Neuronal stem cell (in vitro differentiated cells): ENCODE results near the gene PDZD2.

Experiments
- DNase-seq: peaks from one replicate; pipeline ENCODE4 v3.0.0-alpha.2; 2013; ENCODE audit warnings: low spot score
- H2AFZ ChIP-seq: one replicate; pipeline ENCODE4 v1.6.1; 2013; ENCODE audit warnings: mild to moderate bottlenecking, low read length, inconsistent platforms
- H2AK5ac ChIP-seq: 2 replicates; pipeline ENCODE4 v1.6.1; 2013; ENCODE audit warnings: low read depth, mild to moderate bottlenecking, inconsistent platforms, low read length, moderate library complexity, mixed read lengths
- H2BK120ac ChIP-seq: 2 replicates; pipeline ENCODE4 v1.6.1; 2013; ENCODE audit warnings: low read depth, mild to moderate bottlenecking, inconsistent platforms, low read length, moderate library complexity, mixed read lengths
- H2BK12ac ChIP-seq: one replicate; pipeline ENCODE4 v1.6.1; 2013; ENCODE audit warnings: low read length, inconsistent platforms
- H2BK15ac ChIP-seq: 2 replicates; pipeline ENCODE4 v1.6.1; 2013; ENCODE audit warnings: mild to moderate bottlenecking, low read length, inconsistent platforms, mixed read lengths
- H2BK5ac ChIP-seq: one replicate; pipeline ENCODE4 v1.6.1; 2013; ENCODE audit warnings: inconsistent platforms, mild to moderate bottlenecking, low read length, moderate library complexity
- H3K14ac ChIP-seq: one replicate; pipeline ENCODE4 v1.6.1; 2013; ENCODE audit warnings: low read length, inconsistent platforms
- H3K18ac ChIP-seq: 2 replicates; pipeline ENCODE4 v1.6.1; 2013; ENCODE audit warnings: low read length, inconsistent platforms
- H3K23ac ChIP-seq: 2 replicates; pipeline ENCODE4 v1.6.1; 2013; ENCODE audit warnings: low read depth, mild to moderate bottlenecking, mixed read lengths, low read length, inconsistent platforms; ENCODE audit not compliant: poor library complexity
- H3K27ac ChIP-seq: replicated peaks from 3 replicates; pipeline ENCODE4 v1.5.1; 2013; ENCODE audit warnings: low read length, inconsistent platforms
- H3K27me3 ChIP-seq, 3 experiments: 2 replicates each; pipeline ENCODE4 v1.6.1; 2013; ENCODE audit warnings: low read length in 3 of 3, mild to moderate bottlenecking in 2 of 3, inconsistent platforms in 1 of 3, low read depth in 1 of 3, mixed read lengths in 1 of 3, moderate library complexity in 1 of 3; ENCODE audit not compliant: control insufficient read depth in 3 of 3, insufficient read depth in 3 of 3
- H3K36me3 ChIP-seq, 2 donors: replicated peaks in 1 of 2; 2 replicates each; pipeline ENCODE4 v1.6.1; 2013; ENCODE audit warnings: low read length in 2 of 2; ENCODE audit not compliant: control insufficient read depth in 2 of 2, insufficient read depth in 2 of 2
- H3K4ac ChIP-seq: 2 replicates; pipeline ENCODE4 v1.6.1; 2013; ENCODE audit warnings: inconsistent platforms, mild to moderate bottlenecking, low read length, moderate library complexity
- H3K4me1 ChIP-seq, 2 donors: 1 replicate in 1 of 2; 2 replicates in 1 of 2; pipeline ENCODE4 v1.6.1; 2013; ENCODE audit warnings: low read length in 2 of 2, low read depth in 1 of 2; ENCODE audit not compliant: control insufficient read depth in 2 of 2, insufficient read depth in 1 of 2
- H3K4me2 ChIP-seq: one replicate; pipeline ENCODE4 v1.6.1; 2013; ENCODE audit warnings: mild to moderate bottlenecking, low read length, inconsistent platforms; ENCODE audit not compliant: insufficient read depth, poor library complexity, severe bottlenecking
- H3K4me3 ChIP-seq, 2 donors: 2 replicates each; pipeline ENCODE4 v1.5.1; 2013; ENCODE audit warnings: low read length in 2 of 2, mild to moderate bottlenecking in 2 of 2, inconsistent platforms in 1 of 2, moderate library complexity in 1 of 2
- H3K79me1 ChIP-seq: one replicate; pipeline ENCODE4 v1.6.1; 2013; ENCODE audit warnings: low read depth, mild to moderate bottlenecking, inconsistent platforms, low read length, moderate library complexity
- H3K9ac ChIP-seq: one replicate; pipeline ENCODE4 v1.6.1; 2013; ENCODE audit warnings: mild to moderate bottlenecking, low read depth, low read length, inconsistent platforms; ENCODE audit not compliant: poor library complexity
- H3K9me3 ChIP-seq, 2 donors: replicated peaks in 1 of 2; 2 replicates each; pipeline versions ENCODE3 to v1.6.1; 2013; ENCODE audit warnings: low read length in 2 of 2, mild to moderate bottlenecking in 2 of 2, inconsistent platforms in 1 of 2, low read depth in 1 of 2, mixed read lengths in 1 of 2, moderate library complexity in 1 of 2; ENCODE audit not compliant: control insufficient read depth in 2 of 2, insufficient read depth in 1 of 2
- H4K8ac ChIP-seq: one replicate; pipeline ENCODE4 v1.6.1; 2013; ENCODE audit warnings: low read depth, mild to moderate bottlenecking, inconsistent platforms, low read length, moderate library complexity
- H4K91ac ChIP-seq: one replicate; pipeline ENCODE4 v1.6.1; 2013; ENCODE audit warnings: low read length, low read depth, mild to moderate bottlenecking, inconsistent platforms; ENCODE audit not compliant: poor library complexity
- WGBS, 2 donors: extraction: QIAGEN DNeasy Blood & Tissue Kit; methylation state at CpG; one replicate each; pipeline ENCODE4 v1.1.7; 2013; ENCODE audit warnings: missing lambda C conversion rate in 2 of 2, mixed read lengths in 1 of 2; ENCODE audit not compliant: insufficient read length in 2 of 2, insufficient replicate concordance in 1 of 2; ENCODE audit errors: extremely low coverage in 2 of 2; 5-methylcytosine and 5-hydroxymethylcytosine counted together

Gene PDZD2

GRCh38 chr5:31671339-31671741 is 32.4 kb downstream of the PDZD2 start:
- no peak overlapping the region for H2BK15ac ChIP-seq
- H3K27ac ChIP-seq: no peak overlapping the region
- no CpG with 5 or more reads among the region's 9 CpGs for WGBS, 2 donors
- no peak overlapping the region for H2BK120ac ChIP-seq
- H2AFZ ChIP-seq: no peak overlapping the region
- no peak overlapping the region for H3K4ac ChIP-seq
- no peak overlapping the region for H3K14ac ChIP-seq
- H3K4me1 ChIP-seq: no peaks in the 10 kb centered on the region
- H3K9ac ChIP-seq: no peak overlapping the region
- H3K4me2 ChIP-seq: no peak overlapping the region
- H3K27me3 ChIP-seq: no peaks in the 10 kb centered on the region
- H4K8ac ChIP-seq: no peak overlapping the region
- no peak overlapping the region for H3K18ac ChIP-seq
- no peak overlapping the region for H3K23ac ChIP-seq
- H3K4me3 ChIP-seq: no peak overlapping the region
- H3K79me1 ChIP-seq: no peaks in the 10 kb centered on the region
- H3K9me3 ChIP-seq: no peaks in the 10 kb centered on the region
- H2BK5ac ChIP-seq: no peak overlapping the region
- no peaks in the 10 kb centered on the region for H3K36me3 ChIP-seq
- H2BK12ac ChIP-seq: no peak overlapping the region
- no peak for DNase-seq
- no peak overlapping the region for H4K91ac ChIP-seq
- no peak overlapping the region for H2AK5ac ChIP-seq

GRCh38 chr5:31674371-31674951 is 35.5 kb downstream of the PDZD2 start:
- H3K4me1 ChIP-seq: no peaks in the 10 kb centered on the region
- DNase-seq: no peak
- H3K14ac ChIP-seq: no peak overlapping the region
- H3K79me1 ChIP-seq: no peaks in the 10 kb centered on the region
- H3K4me3 ChIP-seq: no peak overlapping the region
- no peak overlapping the region for H2BK120ac ChIP-seq
- no peak overlapping the region for H3K18ac ChIP-seq
- H3K27me3 ChIP-seq: no peaks in the 10 kb centered on the region
- no peaks in the 10 kb centered on the region for H3K9me3 ChIP-seq
- no peak overlapping the region for H3K4ac ChIP-seq
- H4K91ac ChIP-seq: no peak overlapping the region
- no peak overlapping the region for H2AK5ac ChIP-seq
- H3K36me3 ChIP-seq: no peaks in the 10 kb centered on the region
- WGBS, 2 donors: no CpG with 5 or more reads among the region's 7 CpGs
- no peak overlapping the region for H2BK12ac ChIP-seq
- H4K8ac ChIP-seq: no peak overlapping the region
- H2BK15ac ChIP-seq: no peak overlapping the region
- H3K23ac ChIP-seq: no peak overlapping the region
- H2AFZ ChIP-seq: no peak overlapping the region
- H3K27ac ChIP-seq: no peak overlapping the region
- no peak overlapping the region for H3K4me2 ChIP-seq
- no peak overlapping the region for H3K9ac ChIP-seq
- H2BK5ac ChIP-seq: no peak overlapping the region

DNA sequence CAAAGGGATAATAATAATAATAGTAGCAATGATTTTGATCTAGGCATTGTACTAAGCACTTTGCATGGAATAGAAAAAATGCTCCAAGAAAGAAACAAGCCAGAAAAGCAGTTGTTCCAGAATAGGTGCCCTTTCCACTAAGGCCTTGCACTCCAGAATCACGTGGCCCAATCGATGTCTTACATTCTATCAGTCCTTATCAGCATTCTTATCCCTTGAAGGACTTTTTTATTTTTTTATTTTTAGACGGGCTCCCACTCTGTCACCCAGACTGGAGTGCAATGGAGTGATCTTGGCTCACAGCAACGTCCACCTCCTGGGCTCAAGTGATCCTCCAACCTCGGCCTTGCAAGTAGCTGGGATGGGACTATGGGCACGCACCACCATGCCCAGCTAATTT is 36.5 kb downstream of the PDZD2 start:
- Histone ChIP-seq H3K23ac (no peak overlapping the region), H3K27me3 (no peaks in the 10 kb centered on the region), H3K36me3 (no peaks in the 10 kb centered on the region), H3K9me3 (no peaks in the 10 kb centered on the region), H3K4me3 (no peak overlapping the region), H3K4ac (no peak overlapping the region), H3K14ac (no peak overlapping the region), H2AK5ac (no peak overlapping the region), H2AFZ (no peak overlapping the region), H3K4me2 (no peak overlapping the region), H2BK12ac (no peak overlapping the region), H2BK120ac (no peak overlapping the region), H3K9ac (no peak overlapping the region), H3K18ac (no peak overlapping the region), H4K91ac (no peak overlapping the region), H3K79me1 (no peaks in the 10 kb centered on the region), H3K27ac (no peak overlapping the region), H3K4me1 (no peaks in the 10 kb centered on the region), H2BK5ac (no peak overlapping the region), H2BK15ac (no peak overlapping the region), H4K8ac (no peak overlapping the region)
- no CpG with 5 or more reads among the region's 6 CpGs for WGBS, 2 donors
- no peak for DNase-seq

GRCh38 chr5:31678180-31678579 is 39.2 kb downstream of the PDZD2 start:
- Histone ChIP-seq H2BK120ac (no peak overlapping the region), H3K4ac (no peak overlapping the region), H2AK5ac (no peak overlapping the region), H3K4me2 (no peak overlapping the region), H3K4me1 (peaks cover 0 to 7% of the 10 kb centered on the region in 2 donors), H3K4me3 (no peak overlapping the region), H3K23ac (no peak overlapping the region), H2BK5ac (no peak overlapping the region), H3K79me1 (no peaks in the 10 kb centered on the region), H2BK12ac (no peak overlapping the region), H4K8ac (no peak overlapping the region), H3K9ac (no peak overlapping the region), H2AFZ (no peak overlapping the region), H3K14ac (no peak overlapping the region), H3K9me3 (no peaks in the 10 kb centered on the region), H3K27ac (no peak overlapping the region), H3K18ac (no peak overlapping the region), H3K36me3 (no peaks in the 10 kb centered on the region), H4K91ac (no peak overlapping the region), H3K27me3 (no peaks in the 10 kb centered on the region), H2BK15ac (no peak overlapping the region)
- no CpG with 5 or more reads among the region's 6 CpGs for WGBS, 2 donors
- DNase-seq: no peak
